Stimulated activated CD4-positive, alpha-beta T cell treated with anti-CD3 and anti-CD28 coated beads, Interleukin-4, amount 100 ng/mL, for 4 hours (primary cell): ENCODE results near the gene DSCAML1.
"Not testable (repeated sequence)": the region's sequence is repeated elsewhere in the genome, so short reads cannot be mapped to it uniquely, and the experiment has no call there.

Experiments
- DNase-seq, 2 experiments: peaks; one replicate each; pipeline ENCODE4 v3.0.0-alpha.2; 2020

DSCAML1 gene

DNA sequence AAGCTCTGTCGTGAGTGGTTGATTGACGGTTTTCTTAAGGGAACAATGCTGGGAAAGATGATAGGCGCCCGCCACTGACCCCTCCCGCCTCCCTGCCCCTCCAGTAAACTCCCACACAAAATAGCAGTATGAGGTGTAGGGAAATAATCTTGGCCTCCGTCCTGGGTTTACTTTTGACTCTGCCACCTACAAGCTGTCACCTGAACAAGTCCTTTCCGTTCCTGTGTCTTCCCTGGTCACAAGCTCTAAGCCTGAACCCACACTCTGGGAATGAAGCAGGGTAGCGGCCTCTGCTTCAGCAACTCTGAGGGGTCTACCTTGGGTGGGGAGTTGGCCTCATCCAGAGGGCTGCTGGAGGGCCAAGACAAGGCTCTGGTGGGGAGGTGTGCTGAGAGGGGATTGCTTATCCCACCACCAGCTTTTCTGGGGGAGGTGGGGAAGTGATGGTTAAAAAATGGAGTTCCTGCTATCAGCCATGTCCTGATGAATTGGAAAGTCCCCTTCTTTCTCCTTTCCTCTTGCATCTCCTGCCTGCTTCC, 381.6 kb downstream of the DSCAML1 start:
- no peak for DNase-seq

- DNase-seq, result no peak
Observed at GRCh38 chr11:117414724-117415123, 382.3 kb downstream of the DSCAML1 start.

- DNase-seq, result no peak
Observed at GRCh38 chr11:117413616-117414015, 383.4 kb downstream of the DSCAML1 start.

DNA sequence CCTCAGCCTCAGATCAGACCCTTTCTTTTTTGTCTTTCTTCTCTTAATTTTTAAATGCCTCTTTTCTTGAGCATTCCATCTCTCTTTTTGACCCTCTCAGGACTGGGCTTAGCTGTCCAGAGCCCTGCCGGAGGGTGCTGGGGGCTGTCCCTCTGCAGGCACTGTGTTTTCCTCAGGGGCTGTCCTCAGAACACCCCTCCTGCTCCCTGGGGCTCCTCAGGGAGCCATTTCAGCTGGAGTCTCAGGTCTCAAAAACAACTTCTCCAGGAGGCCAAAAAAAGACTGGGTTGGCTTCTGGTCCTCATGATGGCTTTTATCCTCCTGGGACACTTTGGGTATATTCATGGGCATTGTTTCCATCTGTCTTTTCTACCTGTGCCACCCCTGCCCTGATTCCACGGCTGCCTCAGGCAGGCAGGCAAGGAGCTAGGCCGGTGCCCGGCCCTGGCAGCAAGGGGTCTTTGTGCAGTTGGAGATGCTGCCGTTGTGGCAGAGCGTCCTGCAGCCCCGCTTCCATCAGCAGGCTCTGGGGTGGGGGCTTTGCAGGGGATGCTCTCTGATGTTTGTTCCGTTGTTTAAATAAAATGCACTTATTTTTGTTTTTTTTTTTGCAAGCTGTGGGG, 384.3 kb downstream of the DSCAML1 start:
- no peak for DNase-seq

- no peak for DNase-seq
Observed at GRCh38 chr11:117412176-117412575, 384.8 kb downstream of the DSCAML1 start.

GRCh38 chr11:117411736-117412135, 385.3 kb downstream of the DSCAML1 start:
- no peak for DNase-seq

DNA sequence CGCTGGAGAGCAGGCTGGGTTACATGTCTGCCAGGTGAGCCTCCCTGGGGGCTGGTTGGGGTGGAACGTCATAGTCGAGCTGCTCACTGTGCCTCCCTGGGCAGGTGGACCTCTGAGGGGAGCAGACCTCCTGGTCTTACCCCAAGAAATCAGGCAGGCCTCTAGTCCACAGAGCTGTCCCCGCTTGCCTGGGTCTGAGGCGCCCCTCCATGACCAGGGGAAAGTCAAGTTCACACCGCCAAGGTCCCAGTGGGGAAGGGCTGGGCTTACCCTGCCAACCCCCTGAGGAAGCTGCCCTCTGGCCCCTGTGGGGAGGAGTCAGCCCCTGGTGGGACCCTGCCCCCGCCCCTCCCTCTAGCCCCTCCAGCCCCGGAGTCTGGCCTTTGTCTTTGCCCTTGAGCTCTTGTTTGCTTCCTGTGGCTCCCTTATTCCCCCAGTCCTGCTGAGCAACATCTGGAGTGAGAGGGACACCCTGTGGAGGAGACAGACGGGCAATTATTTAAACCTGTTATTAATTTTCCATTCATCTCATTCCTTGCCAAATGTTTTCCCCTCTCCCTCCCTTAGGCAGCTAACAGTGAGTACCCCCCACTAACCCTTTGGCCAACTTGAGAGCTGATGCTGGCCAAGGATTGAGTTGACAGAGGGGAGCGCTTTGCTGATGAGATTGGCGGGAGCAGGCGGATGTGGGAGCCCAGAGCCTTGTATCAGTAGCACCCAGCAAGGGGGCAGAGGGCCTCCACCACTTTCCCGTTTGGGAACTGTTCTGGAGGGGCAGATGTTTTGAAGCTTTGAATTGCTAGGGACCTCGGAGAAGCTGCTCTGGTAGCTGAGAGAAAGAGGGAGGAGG, 385.9 kb downstream of the DSCAML1 start:
- DNase-seq, result no peak

GRCh38 chr11:117410238-117410637, 386.8 kb downstream of the DSCAML1 start:
- DNase-seq, result no peak

GRCh38 chr11:117409511-117409910, 387.5 kb downstream of the DSCAML1 start:
- DNase-seq, result no peak

DNA sequence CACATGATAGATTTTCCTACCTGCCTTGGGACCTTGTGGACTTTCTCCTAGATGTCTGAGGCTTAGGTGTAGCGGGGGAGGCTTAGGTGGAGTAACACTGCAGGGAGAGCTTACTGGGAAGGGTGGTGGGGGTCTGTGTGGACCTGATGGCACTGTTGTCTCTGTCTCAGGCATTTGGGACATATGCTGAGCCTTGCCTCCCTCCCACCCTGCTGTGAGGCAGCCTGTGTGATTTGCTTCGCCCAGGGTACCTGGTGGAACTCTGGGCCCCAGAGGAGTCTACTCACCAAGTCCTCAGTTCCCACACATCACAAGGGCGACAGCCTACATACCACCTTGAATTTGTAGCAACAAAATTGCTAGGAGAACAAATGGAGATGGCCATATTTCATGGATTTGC, 388.7 kb downstream of the DSCAML1 start:
- no peak for DNase-seq

DNA sequence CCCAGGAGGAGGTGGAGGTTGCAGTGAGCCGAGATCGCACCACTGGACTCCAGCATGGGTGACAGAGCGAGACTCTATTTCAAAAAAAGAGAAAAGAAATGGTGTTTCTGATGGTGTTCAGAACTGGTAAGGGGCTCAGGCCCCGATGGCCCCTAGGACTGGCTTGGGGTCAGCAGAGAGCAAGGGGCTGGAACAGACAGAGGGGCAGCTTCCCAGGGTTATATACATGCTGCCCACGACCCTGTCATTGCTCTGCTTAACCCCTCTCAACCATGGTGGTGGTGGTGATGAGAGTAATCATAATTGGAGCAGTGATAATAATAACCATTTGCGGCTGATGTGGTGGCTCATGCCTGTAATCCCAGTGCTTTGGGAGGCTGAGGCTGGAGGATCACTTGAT, 390.0 kb downstream of the DSCAML1 start:
- no peak for DNase-seq

GRCh38 chr11:117405898-117406297, 391.1 kb downstream of the DSCAML1 start:
- not testable (repeated sequence) for DNase-seq

DNA sequence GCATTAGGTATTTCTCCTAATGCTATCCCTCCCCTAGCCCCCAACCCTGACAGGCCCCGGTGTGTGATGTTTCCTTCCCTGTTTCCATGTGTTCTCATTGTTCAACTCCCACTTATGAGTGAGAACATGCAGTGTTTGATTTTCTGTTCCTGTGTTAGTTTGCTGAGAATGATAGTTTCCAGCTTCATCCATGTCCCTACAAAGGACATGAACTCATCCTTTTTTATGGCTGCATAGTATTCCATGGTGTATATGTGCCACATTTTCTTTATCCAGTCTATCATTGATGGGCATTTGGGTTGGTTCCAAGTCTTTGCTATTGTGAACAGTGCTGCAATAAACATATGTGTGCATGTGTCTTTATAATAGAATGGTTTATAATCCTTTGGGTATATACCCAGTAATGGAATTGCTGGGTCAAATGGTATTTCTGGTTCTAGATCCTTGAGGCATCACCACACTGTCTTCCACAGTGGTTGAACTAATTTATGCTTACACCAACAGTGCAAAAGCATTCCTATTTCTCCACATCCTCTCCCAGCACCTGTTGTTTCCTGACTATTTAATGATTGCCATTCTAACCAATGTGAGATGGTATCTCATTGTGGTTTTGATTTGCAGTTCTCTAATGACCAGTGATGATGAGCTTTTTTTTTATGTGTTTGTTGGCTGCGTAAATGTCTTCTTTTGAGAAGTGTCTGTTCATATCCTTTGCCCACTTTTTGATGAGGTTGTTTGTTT, 397.7 kb downstream of the DSCAML1 start:
- not testable (repeated sequence) for DNase-seq

DNA sequence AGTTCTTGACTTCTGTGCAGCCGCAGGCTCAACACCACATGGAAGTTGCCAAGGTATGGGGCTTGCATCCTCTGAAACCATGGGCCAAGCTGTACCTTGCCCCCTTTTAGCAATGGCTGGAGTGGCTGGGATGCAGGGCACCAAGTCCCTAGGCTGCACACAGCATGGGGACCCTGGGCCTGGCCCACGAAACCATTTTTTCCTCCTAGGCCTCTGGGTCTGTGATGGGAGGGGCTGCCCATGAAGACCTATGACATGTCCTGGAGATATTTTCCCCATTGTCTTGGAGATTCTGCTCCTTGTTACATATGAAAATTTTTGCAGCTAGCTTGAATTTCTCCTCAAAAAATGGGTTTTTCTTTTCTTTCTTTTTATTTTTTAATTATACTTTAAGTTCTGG, 398.4 kb downstream of the DSCAML1 start:
- not testable (repeated sequence) for DNase-seq

DNA sequence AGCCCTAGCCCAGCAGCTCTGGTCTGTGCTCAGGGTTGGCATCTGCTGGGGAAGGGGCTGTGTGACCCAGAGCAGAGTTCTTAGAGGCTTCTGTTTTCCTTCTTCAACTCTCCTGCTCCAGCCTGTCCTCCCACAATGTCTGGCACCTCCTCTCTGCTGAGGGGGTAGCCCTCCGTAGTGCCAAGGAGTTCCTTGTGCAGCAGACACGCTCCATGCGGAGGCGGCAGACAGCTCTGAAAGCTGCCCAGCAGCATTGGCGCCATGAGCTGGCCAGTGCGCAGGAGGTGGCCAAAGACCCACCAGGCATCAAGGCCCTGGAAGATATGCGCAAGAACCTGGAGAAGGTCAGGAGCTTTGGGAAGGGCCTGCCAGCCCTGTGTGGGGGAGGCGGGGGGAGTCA, 400.0 kb downstream of the DSCAML1 start:
- DNase-seq, result no peak

GRCh38 chr11:117395476-117395875, 401.5 kb downstream of the DSCAML1 start:
- DNase-seq, result no peak

GRCh38 chr11:117394221-117394925, 402.6 kb downstream of the DSCAML1 start:
- no peak for DNase-seq

DNA sequence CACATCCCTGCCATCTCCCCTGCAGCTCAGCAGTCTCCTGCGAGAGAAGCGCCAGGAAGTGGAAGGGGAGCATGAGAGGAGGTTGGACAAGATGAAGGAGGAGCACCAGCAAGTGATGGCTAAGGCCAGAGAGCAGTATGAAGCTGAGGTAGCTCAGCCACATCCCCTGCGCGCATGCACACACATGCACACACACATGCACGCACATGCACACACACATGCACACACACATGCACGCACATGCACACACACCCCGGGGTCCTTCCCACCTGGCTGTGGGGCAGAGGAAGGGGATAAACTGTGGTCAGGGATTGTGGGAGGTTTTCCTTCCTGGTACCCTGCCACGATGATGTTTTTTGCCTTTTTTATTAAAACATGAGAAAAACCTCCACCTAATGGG, 404.0 kb downstream of the DSCAML1 start:
- no peak for DNase-seq

GRCh38 chr11:117392001-117392690, 404.9 kb downstream of the DSCAML1 start:
- DNase-seq, result no peak

GRCh38 chr11:117391181-117391580, 405.8 kb downstream of the DSCAML1 start:
- no peak for DNase-seq

DNA sequence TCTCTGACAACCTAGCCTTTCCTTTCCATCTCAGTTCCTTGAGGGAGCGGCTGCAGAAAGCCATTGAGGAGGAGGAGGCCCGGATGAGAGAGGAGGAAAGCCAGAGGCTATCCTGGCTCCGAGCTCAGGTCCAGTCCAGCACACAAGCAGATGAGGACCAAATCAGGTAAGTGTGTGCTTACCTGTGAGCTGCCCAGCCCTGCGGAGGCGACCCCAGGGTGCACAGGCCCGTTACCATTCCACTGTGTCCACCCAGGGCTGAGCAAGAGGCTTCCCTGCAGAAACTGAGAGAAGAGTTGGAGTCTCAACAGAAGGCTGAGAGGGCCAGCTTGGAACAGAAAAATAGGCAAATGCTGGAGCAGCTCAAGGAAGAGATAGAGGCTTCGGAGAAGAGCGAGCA, 406.3 kb downstream of the DSCAML1 start:
- no peak for DNase-seq
